ENCODE data around the gene SH3BP1.

SH3BP1 gene

DNA sequence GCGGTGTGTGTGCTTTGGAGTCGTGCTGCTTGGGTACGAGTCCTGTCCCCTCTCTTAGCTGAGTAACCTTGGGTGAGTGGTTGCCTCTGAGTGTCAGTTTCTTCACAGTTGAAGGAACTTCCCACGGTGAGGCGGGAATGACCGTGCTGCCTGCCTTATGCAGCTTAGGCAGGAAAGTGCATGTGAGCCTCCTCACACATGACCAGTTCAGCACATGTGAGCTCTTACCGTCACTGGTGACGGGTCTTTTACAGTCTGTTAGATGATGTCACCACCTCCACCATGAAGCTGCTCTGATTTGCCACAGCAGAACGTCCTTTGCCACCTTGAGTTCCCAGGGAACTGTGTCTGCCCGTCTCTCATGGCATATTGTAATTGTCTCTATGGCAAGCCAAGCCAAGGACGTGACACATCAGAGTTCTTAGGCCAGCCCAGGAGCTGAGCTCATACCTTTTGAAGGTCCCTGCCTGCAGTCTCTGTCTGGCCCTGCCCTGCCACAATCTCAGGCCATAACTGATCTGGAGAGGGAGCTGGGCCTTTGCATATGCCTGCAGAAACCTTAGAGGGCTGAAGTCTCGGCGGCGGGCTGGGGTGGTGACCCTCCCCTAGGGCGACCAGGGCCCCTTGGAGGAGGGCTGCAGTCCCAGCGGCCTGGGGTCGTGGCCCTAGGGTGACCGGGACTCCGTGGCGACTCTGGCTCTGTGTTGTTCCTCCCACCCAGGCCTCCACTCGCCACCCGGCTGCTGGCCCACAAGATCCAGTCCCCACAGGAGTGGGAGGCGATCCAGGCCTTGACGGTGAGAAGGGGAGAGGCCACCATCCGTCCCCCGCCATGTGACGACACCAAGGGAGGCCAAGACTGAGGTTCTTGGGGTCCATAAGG, 23.0 kb upstream of the SH3BP1 start:
- no peak for DNase-seq

DNA sequence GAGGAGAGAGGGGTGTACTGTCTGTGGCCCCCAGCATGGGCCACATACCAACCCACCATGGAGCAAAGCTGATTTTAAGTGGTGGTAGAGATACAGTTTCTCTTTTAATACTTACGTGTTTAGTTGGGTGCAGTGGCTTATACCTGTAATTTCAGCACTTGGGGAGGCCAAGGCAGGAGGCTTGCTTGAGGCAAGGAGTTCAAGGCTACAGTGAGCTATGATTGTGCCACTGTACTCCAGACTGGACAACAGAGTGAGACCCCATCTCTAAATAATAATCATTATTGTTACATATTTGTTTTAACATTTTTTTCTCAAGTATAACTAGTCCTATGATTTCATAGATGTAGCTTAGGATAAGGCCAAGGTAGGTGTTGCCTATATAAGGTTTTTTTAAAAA, 22.0 kb upstream of the SH3BP1 start:
- no peak for DNase-seq

DNA sequence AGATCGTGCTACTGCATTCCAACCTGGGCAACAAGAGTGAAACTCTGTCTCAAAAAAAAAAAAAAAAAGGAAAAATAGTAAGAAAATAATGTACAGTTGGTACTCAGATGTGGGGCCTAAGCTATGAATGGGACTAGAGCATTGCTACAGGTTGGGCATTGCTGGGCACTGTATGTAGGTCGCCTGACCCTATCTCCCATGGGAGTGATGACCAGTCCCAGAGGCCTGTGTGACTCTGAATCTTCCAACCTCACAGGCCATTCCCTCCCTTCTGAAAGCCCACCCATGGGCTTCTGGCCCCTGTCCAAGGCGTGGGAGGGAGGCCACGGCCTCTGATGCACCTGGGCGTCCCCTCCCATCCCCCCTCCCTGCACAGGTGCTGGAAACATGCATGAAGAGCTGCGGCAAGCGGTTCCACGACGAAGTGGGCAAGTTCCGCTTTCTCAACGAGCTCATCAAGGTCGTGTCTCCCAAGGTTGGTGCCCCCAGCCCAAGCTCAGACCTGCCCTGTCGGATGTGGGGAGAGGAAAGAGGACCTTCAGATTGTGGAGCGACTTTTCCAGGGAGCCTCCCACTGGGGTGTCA, 21.3 kb upstream of the SH3BP1 start:
- no peak for DNase-seq

DNA sequence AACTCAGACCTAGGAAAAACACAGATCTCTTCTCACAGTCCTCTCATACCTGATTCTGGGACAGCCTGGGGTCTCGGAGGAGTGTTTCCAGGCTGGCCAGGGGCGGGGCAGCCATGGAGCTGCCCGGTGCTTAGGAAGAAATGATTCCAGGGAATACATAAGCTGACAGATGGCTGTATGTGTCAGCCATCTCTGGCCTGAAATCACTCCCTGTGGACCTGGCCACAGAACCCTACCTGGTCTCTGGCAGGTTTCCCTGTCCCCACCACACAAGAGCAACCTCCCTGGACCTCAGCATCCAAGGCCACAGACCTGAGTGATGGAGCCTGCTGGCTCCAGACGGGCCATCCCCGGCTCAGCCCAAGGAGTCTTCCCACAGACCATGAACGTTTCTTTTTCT, 20.8 kb upstream of the SH3BP1 start:
- no peak for DNase-seq

- DNase-seq: no peak
Observed at GRCh38 chr22:37619991-37620390, 19.5 kb upstream of the SH3BP1 start.

- DNase-seq: no peak
Observed at GRCh38 chr22:37621352-37621860, 18.1 kb upstream of the SH3BP1 start.

DNA sequence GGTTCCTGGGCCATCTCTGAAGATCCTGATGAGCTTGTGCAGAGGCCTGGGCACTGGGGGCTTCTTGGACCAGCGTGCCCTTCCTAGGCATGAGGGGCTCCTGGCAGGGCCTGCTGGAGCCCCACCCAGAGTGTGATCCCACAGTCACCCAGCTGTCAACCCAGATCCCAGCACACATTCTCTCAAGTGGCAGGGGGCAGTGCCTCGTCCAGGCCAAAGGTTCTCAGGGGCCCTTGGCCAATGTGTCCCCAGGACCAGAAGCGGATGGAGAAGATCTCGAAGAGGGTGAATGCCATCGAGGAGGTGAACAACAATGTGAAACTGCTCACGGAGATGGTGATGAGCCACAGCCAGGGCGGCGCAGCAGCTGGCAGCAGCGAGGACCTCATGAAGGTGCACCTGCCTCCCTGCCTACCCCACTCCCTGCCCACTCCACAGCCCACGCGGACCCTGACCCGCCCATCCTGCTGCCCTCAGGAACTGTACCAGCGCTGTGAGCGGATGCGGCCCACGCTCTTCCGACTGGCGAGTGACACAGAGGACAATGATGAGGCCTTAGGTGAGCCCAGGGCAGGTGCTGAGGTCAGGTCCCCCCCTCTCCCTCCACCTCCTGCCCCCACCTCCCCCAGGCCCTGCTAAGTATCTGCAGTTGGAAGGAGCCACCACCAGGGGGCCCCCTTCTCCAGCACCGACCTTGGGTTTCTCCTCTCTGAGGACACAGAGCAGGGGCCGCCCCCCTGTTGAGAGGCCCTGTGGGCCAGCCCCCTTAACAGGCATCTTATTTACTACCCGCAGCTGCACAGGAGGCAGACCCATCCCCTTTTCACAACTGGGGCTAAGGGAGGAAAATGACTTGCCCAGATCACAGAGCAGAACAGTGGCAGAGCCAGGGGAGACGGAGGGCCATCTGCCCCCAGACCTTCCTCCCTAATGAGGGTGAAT, 16.1 kb upstream of the SH3BP1 start:
- DNase-seq: no peak

GRCh38 chr22:37624017-37624365, 15.5 kb upstream of the SH3BP1 start:
- DNase-seq: no peak

DNA sequence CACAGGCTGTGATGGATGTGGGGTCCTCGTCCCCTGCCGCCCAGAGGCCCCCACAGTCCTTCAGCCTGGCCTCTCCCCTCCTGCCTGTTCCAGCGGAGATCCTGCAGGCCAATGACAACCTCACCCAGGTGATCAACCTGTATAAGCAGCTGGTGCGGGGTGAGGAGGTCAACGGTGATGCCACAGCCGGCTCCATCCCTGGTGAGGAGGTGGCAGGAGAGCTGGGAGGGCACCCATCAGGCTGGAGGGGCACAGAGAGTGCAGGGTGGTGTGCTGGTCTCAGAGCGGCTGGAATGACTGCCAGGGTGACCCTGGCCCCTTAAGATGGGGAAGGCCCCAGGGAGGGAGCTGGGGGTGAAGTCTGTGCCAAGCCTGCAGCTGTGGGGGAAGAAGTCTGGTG, 14.6 kb upstream of the SH3BP1 start:
- no peak for DNase-seq

DNA sequence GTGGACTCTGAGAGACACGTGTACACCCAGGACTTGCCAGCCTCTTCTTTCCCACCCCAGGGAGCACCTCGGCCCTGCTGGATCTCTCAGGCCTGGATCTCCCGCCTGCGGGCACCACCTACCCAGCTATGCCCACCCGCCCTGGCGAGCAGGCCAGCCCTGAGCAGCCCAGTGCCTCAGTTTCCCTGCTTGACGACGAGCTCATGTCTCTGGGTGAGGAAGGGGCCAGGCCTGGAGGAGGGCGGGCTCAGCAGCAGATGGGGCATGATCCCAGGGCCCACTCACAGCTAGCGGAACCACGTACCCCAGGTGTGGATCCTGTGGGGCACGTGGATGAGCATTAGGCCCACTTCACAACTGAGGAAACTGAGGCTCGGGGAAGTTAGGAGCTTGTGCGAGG, 13.7 kb upstream of the SH3BP1 start:
- no peak for DNase-seq

- DNase-seq: no peak
Observed at GRCh38 chr22:37626144-37626543, 13.3 kb upstream of the SH3BP1 start.

DNA sequence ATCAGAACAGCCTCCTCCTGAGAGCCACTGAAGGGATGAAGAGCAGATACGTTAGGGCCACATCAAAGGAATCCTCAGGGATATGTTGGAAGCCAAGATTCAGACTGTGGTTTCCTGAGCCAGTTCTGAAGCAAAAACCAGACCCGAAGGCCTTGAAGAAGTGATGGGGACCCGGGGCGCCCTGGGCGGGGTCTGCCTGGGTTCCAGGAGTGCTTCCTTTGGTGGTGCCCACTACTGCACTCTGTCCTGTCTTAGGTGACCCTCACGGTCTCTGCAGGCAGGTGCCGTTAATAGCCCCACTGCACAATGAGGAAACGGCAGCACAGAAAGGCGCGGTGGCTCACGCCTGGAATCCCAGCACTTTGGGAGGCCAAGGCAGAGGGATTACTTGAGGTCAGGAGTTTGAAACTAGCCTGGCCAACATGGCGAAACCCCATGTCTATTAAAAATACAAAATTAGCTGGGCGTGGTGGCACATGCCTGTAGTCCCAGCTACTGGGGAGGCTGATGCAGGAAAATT, 12.9 kb upstream of the SH3BP1 start:
- DNase-seq: no peak

- no peak for DNase-seq
Observed at GRCh38 chr22:37627121-37627520, 12.3 kb upstream of the SH3BP1 start.

GRCh38 chr22:37627545-37627944, 11.9 kb upstream of the SH3BP1 start:
- DNase-seq: no peak

GRCh38 chr22:37628830-37629229, 10.6 kb upstream of the SH3BP1 start:
- DNase-seq: no peak

DNA sequence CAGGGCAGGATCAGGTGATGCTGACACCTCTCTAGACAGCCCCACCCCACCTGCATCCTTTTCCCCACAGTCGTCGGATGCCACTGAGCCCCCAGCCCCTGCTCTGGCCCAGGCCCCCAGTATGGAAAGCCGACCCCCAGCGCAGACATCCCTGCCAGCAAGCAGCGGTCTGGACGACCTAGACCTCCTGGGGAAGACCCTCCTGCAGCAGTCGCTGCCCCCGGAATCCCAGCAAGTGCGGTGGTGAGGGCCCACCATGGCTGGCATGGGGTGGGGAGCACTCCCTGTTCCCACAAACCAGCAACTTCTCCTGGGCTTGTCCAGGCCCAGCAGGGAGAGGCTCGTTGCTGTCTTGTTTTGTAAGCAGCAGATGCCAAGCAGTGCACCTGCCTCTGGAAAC, 9.5 kb upstream of the SH3BP1 start:
- DNase-seq: no peak

DNA sequence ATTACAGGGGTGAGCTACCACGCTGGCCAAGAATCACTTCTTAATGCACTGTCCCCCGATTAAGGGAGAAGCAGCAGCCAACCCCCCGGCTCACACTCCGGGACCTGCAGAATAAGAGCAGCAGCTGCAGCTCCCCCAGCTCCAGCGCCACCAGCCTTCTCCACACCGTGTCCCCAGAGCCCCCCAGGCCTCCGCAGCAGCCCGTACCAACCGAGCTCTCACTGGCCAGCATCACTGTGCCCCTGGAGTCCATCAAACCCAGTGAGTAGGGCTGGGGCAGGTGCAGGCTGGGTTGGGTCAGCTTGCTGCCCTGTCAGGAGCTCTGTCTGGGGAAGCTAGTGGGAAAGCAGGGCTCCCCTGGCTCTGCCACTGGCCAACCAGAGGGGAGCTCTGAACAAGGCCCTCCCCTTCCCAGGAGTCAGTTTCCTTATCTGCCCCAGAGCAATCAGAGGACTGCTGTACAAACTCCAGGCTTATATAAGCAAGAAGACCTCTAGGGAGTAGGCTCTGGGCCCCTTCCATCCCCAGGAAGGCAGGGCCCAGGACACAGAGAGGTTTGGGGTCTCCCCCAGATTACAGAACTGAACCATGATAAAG, 8.5 kb upstream of the SH3BP1 start:
- no peak for DNase-seq

DNA sequence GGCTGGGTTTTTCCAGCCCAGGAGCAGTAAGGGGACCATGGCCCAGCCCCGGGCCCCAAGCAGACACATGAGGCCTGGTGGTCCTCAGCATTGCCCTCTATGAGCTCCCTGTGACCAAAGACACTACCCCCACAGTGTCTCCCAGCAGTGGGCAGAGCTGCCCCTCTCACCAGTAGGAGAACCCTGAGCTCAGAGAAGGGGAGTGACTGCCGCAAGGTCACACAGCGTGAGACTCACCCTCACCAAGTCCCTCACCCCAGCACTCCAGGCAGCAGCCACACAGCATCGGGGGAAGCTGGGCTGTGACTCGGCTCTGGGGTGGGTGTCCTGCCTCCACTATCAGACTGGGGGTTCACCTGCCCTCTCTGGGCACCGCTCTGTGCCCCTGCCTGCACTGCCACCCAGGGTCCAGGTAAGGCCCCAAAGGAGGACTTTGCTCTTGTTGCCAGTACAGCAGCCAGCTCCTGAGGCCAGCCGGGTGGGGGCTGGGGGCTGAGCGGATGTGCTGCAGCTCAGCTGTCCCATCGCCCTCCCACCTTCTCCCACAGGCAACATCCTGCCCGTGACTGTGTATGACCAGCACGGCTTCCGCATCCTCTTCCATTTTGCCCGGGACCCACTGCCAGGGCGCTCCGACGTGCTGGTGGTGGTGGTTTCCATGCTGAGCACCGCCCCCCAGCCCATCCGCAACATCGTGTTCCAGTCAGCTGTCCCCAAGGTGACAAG, 7.9 kb upstream of the SH3BP1 start:
- DNase-seq: no peak

DNA sequence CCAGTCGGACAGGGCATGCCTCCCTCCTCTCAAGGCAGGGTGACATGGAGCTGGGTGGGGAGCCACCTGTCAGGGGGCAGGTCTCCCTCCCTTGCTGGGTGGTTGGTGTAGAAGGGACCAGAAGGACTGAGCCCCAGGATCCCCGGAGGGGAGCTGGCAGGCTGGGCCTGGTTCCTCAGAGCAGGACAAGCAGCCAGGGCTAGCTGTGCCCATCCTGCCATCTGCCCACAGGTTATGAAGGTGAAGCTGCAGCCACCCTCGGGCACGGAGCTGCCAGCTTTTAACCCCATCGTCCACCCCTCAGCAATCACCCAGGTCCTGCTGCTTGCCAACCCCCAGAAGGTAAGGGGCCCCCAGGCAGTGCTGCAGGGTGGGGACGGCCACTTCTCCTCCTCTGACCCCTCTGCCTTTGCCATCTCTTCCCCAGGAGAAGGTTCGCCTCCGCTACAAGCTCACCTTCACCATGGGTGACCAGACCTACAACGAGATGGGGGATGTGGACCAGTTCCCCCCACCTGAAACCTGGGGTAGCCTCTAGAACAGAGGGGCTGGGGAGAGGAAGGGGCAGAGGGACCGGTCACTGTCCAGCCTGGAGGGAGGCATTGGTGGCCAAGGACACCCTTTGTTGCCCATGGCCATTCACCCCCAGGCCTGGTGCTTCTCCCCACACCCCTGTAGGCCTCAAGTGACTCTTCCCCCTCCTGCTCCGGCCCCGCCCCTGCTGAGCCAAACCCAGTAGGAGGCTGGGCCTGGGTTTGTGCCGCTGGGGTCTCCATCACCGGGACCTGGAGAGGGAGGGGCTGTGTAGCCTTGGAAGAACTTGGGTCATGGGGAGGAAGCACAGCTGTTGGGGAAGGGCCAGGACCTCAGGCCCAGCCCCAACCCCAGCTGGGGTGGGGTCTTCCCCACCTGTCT, 7.0 kb upstream of the SH3BP1 start:
- DNase-seq: no peak

DNA sequence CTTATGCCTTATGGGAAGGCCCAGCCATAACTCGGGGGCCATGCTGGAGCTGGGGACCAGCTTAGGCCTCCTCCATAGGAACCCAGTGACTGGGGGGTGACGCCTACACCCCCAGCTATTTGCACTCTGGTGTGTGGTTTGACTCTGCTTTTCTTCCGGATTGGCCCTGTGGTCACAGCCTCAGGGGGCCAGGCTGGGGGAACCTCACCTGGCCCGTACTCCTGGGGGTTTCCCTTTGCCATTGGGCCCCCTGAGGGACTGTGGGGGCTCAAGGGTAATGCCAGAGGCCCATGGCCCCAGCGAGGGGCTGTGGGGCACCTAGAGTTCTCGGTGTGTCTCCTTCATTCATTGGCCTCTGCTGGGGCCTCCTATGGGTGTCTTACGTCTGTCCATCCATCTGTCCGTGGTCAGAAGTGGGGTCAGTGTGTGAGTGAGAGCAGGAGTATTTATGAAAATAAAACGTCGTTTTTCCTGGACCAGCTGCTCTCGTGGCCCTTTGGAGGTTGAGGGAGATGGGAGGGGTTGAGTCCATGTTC, 6.3 kb upstream of the SH3BP1 start:
- DNase-seq: no peak
